Esophagus (tissue), 2 donors: ENCODE measurements around the gene DESI1. TPM values are rescaled to one million over a fixed set of nuclear protein-coding genes. Genes with fewer than 3 reads are reported as not detected.

Experiments
- H3K27ac ChIP-seq, 2 donors: one replicate each; pipeline ENCODE4 v1.5.1; 2013; ENCODE audit warnings: low read depth in 2 of 2, mild to moderate bottlenecking in 2 of 2, inconsistent platforms in 1 of 2, low read length in 1 of 2, moderate library complexity in 1 of 2
- H3K27me3 ChIP-seq, 2 donors: one replicate each; pipeline ENCODE4 v1.6.1; 2013; ENCODE audit warnings: low read length in 2 of 2, control low read depth in 1 of 2, mild to moderate bottlenecking in 1 of 2; ENCODE audit not compliant: insufficient read depth in 2 of 2, control insufficient read depth in 1 of 2
- H3K36me3 ChIP-seq, 2 donors: one replicate each; pipeline ENCODE4 v1.6.1; 2013; ENCODE audit warnings: low read length in 1 of 2; ENCODE audit not compliant: control insufficient read depth in 2 of 2, insufficient read depth in 2 of 2
- H3K4me1 ChIP-seq, 2 donors: one replicate each; pipeline ENCODE4 v1.6.1; 2013; ENCODE audit warnings: low read length in 1 of 2; ENCODE audit not compliant: control insufficient read depth in 2 of 2, insufficient read depth in 2 of 2
- H3K4me3 ChIP-seq, 2 donors: one replicate each; pipeline ENCODE4 v1.5.1; 2013; ENCODE audit warnings: low read length in 2 of 2, mild to moderate bottlenecking in 2 of 2, low read depth in 1 of 2, moderate library complexity in 1 of 2
- H3K9me3 ChIP-seq, 2 donors: one replicate each; pipeline ENCODE4 v1.6.1; 2013; ENCODE audit warnings: mild to moderate bottlenecking in 2 of 2, low read depth in 1 of 2, low read length in 1 of 2, moderate library complexity in 1 of 2; ENCODE audit not compliant: control insufficient read depth in 2 of 2, insufficient read depth in 1 of 2
- WGBS, 2 donors: extraction: QIAGEN DNeasy Blood & Tissue Kit; methylation state at CpG; one replicate each; pipeline ENCODE4 v1.1.7; 2013; 5-methylcytosine and 5-hydroxymethylcytosine counted together
- polyA plus RNA-seq, 2 donors: library from polyadenylated mRNA; stranded (reverse); fragments of 200-250 nt; gene quantifications; one replicate each; pipeline ENCODE4 v1.2.3, GENCODE V29; 2013
- donor health status: healthy with polysubstance abuse.
- donor health status: Bipolar disorder and iron deficiency.

Gene DESI1
- polyA plus RNA-seq, 2 donors = 22.8 to 34.8 TPM

DNA sequence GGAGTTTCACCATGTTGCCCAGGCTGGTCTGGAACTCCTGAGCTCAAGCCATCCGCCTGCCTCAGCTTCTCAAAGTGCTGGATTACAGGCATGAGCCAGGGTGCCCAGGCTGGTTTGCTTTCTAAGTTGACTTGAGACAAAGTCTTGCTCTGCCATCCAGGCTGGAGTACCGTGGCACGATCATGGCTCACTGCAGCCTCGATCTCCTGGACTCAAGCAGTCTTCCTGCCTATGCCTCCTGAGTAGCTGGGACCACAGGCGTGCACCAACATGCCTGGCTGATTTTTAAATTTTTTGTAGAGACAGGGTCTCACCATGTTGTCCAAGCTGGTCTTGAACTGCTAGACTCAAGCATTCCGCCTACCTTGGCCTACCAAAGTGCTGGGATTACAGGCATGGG lies 36.9 kb upstream of the DESI1 start:
- Histone ChIP-seq H3K27ac (no peak overlapping the region), H3K27me3 (no peaks in the 10 kb centered on the region), H3K9me3 (no peaks in the 10 kb centered on the region), H3K36me3 (peaks cover 24 to 37% of the 10 kb centered on the region in 2 donors), H3K4me3 (no peak overlapping the region), H3K4me1 (no peaks in the 10 kb centered on the region)
- WGBS, 2 donors = 96 to 98% methylated on average over 6 of the region's 6 CpGs

- 74 to 75% methylated on average over 5 of the region's 5 CpGs for WGBS, 2 donors
- no peaks in the 10 kb centered on the region for H3K27me3 ChIP-seq
- H3K4me1 ChIP-seq = no peaks in the 10 kb centered on the region
- no peak overlapping the region for H3K4me3 ChIP-seq
- H3K27ac ChIP-seq = no peak overlapping the region
- no peaks in the 10 kb centered on the region for H3K9me3 ChIP-seq
- H3K36me3 ChIP-seq = peaks cover 24 to 43% of the 10 kb centered on the region in 2 donors
These were observed 35.7 kb upstream of the DESI1 start for GRCh38 chr22:41656556-41656955.

DNA sequence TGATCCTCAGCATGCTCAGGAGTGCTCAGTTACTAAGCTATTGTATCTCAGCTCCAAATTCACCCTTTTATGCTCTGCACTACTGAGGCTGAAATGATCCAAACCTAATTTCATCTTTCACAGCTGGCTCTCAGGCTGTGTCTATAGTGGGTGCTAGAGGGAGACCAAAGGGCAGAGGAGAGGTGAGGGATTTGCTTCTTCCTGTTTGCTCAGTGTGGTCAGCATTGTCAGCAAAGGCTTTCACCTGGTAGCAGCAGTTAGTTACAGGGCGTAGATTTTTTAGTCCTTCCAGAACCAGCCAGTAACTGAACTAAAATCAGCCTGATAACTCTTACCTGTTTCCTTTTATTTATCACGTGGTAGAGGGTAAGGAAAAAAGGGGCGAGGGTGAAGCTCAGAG lies 33.5 kb upstream of the DESI1 start:
- Histone ChIP-seq H3K4me3 (no peak overlapping the region), H3K4me1 (no peaks in the 10 kb centered on the region), H3K27ac (no peak overlapping the region), H3K9me3 (no peaks in the 10 kb centered on the region), H3K36me3 (peaks cover 28 to 35% of the 10 kb centered on the region in 2 donors), H3K27me3 (no peaks in the 10 kb centered on the region)
- 91 to 92% methylated on average over 3 of the region's 3 CpGs for WGBS, 2 donors

DNA sequence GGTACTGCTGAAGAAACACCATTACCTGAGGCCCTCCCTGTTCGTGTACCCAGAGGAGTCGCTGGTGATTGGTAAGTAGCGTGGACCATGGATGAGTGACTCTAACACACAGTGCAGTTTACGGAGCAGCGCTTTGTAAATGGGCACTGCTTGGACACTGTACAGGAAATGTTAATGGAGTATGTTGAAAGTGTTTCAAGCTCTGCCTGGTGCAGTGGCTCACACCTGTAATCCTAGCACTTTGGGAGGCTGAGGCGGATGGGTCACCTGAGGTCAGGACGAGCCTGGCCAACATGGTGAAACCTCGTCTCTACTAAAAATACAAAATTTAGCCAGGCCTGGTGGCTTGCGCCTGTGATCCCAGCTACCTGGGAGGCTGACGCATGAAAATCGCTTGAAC lies 30.0 kb upstream of the DESI1 start:
- 94 to 95% methylated on average over 11 of the region's 11 CpGs for WGBS, 2 donors
- no peak overlapping the region for H3K4me3 ChIP-seq
- no peaks in the 10 kb centered on the region for H3K27me3 ChIP-seq
- H3K9me3 ChIP-seq = no peaks in the 10 kb centered on the region
- no peak overlapping the region for H3K27ac ChIP-seq
- no peaks in the 10 kb centered on the region for H3K4me1 ChIP-seq
- peaks cover 20 to 28% of the 10 kb centered on the region in 2 donors for H3K36me3 ChIP-seq

DNA sequence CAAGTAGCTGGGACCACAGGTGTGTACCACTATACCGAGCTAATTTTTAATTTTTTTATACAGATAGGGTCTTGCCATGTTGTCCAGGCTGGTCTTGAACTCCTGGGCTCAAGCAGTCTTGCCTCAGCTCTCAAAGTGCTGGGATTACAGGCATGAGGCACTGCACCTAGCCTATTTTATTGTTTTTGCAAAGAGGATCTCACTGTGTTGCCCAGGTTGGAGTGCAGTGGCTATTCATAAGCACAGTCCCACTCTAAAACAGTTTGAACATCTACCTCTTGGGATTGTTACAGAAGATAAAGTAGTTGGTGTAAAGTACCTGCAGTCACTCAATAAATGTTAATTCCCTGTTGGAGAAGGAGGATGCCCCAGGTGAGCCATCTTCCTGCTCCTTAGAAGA lies 29.4 kb upstream of the DESI1 start:
- no peaks in the 10 kb centered on the region for H3K27me3 ChIP-seq
- H3K9me3 ChIP-seq = no peaks in the 10 kb centered on the region
- H3K4me3 ChIP-seq = no peak overlapping the region
- WGBS, 2 donors = 96 to 97% methylated on average over 1 of the region's 1 CpG
- H3K36me3 ChIP-seq = peaks cover 20 to 27% of the 10 kb centered on the region in 2 donors
- no peak overlapping the region for H3K27ac ChIP-seq
- no peaks in the 10 kb centered on the region for H3K4me1 ChIP-seq

- H3K9me3 ChIP-seq = no peaks in the 10 kb centered on the region
- no peak overlapping the region for H3K4me3 ChIP-seq
- 75 to 89% methylated on average over 1 of the region's 1 CpG for WGBS, 2 donors
- H3K4me1 ChIP-seq = no peaks in the 10 kb centered on the region
- no peak overlapping the region for H3K27ac ChIP-seq
- H3K36me3 ChIP-seq = peaks cover 13 to 22% of the 10 kb centered on the region in 2 donors
- H3K27me3 ChIP-seq = no peaks in the 10 kb centered on the region
These were observed 27.6 kb upstream of the DESI1 start for GRCh38 chr22:41648432-41648831.

DNA sequence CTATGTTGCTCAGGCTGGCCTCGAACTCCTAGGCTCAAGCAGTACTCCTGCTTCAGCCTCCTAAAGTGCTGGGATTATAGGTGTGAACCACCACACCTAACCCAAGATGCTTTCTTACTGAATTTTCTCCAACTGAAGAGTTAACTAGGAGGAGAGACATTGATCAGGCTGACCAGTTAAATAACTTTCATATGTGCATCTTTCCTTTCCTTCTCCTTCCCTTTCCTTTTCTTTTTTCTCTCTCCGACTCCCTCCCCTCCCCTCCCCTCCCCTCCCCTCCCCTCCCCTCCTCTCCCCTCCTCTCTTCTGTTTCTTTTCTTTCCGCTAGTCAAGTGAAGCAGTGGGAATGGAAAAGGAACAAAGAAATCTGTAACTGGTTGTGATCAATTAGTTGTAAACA lies 26.9 kb upstream of the DESI1 start:
- Histone ChIP-seq H3K9me3 (no peaks in the 10 kb centered on the region), H3K4me1 (no peaks in the 10 kb centered on the region), H3K27ac (no peak overlapping the region), H3K36me3 (peaks cover 11 to 23% of the 10 kb centered on the region in 2 donors), H3K27me3 (no peaks in the 10 kb centered on the region), H3K4me3 (no peak overlapping the region)
- 76 to 90% methylated on average over 3 of the region's 3 CpGs for WGBS, 2 donors

- WGBS, 2 donors = 65 to 87% methylated on average over 6 of the region's 6 CpGs
- Histone ChIP-seq H3K36me3 (peaks cover 6 to 31% of the 10 kb centered on the region in 2 donors), H3K9me3 (no peaks in the 10 kb centered on the region), H3K4me1 (no peaks in the 10 kb centered on the region), H3K27ac (no peak overlapping the region), H3K27me3 (no peaks in the 10 kb centered on the region), H3K4me3 (no peak overlapping the region)
These were observed 21.7 kb upstream of the DESI1 start for GRCh38 chr22:41642331-41643110.

GRCh38 chr22:41641854-41642253 lies 21.0 kb upstream of the DESI1 start:
- Histone ChIP-seq H3K4me1 (no peaks in the 10 kb centered on the region), H3K4me3 (no peak overlapping the region), H3K27me3 (no peaks in the 10 kb centered on the region), H3K9me3 (no peaks in the 10 kb centered on the region), H3K27ac (no peak overlapping the region), H3K36me3 (peaks cover 6 to 31% of the 10 kb centered on the region in 2 donors)
- 98% methylated on average over 7 of the region's 7 CpGs for WGBS, 2 donors

DNA sequence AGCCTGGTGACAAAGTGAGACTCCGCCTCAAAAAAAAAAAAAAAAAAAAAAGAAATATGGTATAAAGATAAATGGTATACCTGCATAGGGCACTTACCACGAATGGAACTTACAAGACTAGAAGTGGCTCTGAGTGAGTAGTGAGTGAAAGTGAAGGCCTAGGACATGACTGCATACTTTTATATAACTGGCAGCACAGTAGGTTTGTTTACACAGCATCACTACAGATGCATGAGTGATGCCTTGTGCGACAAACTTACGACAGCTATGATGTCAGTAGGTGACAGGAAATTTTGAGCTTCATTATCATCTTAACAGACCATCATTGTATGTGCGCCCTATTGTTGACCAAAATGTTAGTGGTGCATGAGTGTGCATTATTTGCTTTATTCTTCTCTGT lies 17.9 kb upstream of the DESI1 start:
- Histone ChIP-seq H3K4me3 (no peak overlapping the region), H3K27ac (no peak overlapping the region), H3K36me3 (peaks cover 3 to 25% of the 10 kb centered on the region in 2 donors), H3K4me1 (no peaks in the 10 kb centered on the region), H3K27me3 (no peaks in the 10 kb centered on the region), H3K9me3 (no peaks in the 10 kb centered on the region)
- WGBS, 2 donors = 88 to 92% methylated on average over 5 of the region's 5 CpGs
